SH-SY5Y (cell line): Measurements from ENCODE around the gene RHOF.

Experiments
- GATA2 ChIP-seq: IDR thresholded peaks from 2 replicates; pipeline ENCODE4 v1.6.1; 2011; ENCODE audit warnings: mild to moderate bottlenecking, low read depth, low read length
- GATA3 ChIP-seq: IDR thresholded peaks from 2 replicates; pipeline ENCODE4 v1.6.1; 2011; ENCODE audit warnings: low read depth, mild to moderate bottlenecking, low read length, moderate library complexity

- no peak for TF ChIP-seq GATA2
- no peak for TF ChIP-seq GATA3
Measured at GRCh38 chr12:121731473-121731872, 62.0 kb downstream of the RHOF start.
